ENCODE measurements around the gene POMGNT2. TPM values are rescaled to one million over a fixed set of nuclear protein-coding genes. Genes with fewer than 3 reads are reported as not detected.

The POMGNT2 gene
- total and polyA plus RNA-seq, 2 of the 8 experiments (the other 6 are each of a cell fraction or from before 2014, with no cell fraction given), result 13.6 to 35.7 TPM

- no peak for TF ChIP-seq ASH2L (IDR thresholded peaks at IDR 0.05; ENCODE audit: low read length)
- TF ChIP-seq HDAC2 (IDR thresholded peaks at IDR 0.05; ENCODE audit: borderline replicate concordance in 1 of 2, low read depth in 2 of 2, low read length in 2 of 2), result no peak
- TF ChIP-seq BCL11A (IDR thresholded peaks at IDR 0.05; ENCODE audit: low read depth in 2 of 2, low read length in 2 of 2), result no peak
- TF ChIP-seq RAD21 (IDR thresholded peaks at IDR 0.05 in 1 of 2, conservative IDR thresholded peaks at IDR 0.05 in 1 of 2; ENCODE audit: low read depth in 2 of 2, low read length in 2 of 2), result no peak
- no peak for TF ChIP-seq TCF12 (IDR thresholded peaks at IDR 0.05; ENCODE audit: low read depth, low read length)
Observed at GRCh38 chr3:43148033-43148432, 42.2 kb upstream of the POMGNT2 start (continued).
